Spleen (tissue), 11 donors: Measurements from ENCODE around the gene FAF1. TPM values are rescaled to one million over a fixed set of nuclear protein-coding genes. Genes with fewer than 3 reads are reported as not detected.

Source experiments
- DNase-seq: peaks from one replicate; pipeline ENCODE4 v3.0.0-alpha.2; 2020
- H3K27ac ChIP-seq, 8 donors: fragments of 200-600 bp; sonication (generic) in 7 of 8; 1 replicate in 4 of 8; 2 replicates in 4 of 8; pipeline versions ENCODE4 v1.5.0 to v1.8.0; 2016 to 2021; ENCODE audit warnings: inconsistent platforms in 4 of 8, mild to moderate bottlenecking in 4 of 8, moderate library complexity in 1 of 8
- H3K27me3 ChIP-seq, 7 donors: fragments of 200-600 bp; sonication (generic) in 6 of 7; replicated peaks in 1 of 7; 1 replicate in 4 of 7; 2 replicates in 3 of 7; pipeline versions ENCODE4 v1.5.0 to v1.8.0; 2016 to 2021; ENCODE audit warnings: inconsistent platforms in 3 of 7, mild to moderate bottlenecking in 1 of 7
- H3K36me3 ChIP-seq, 6 donors: fragments of 200-600 bp; sonication (generic) in 5 of 6; 1 replicate in 4 of 6; 2 replicates in 2 of 6; pipeline versions ENCODE4 v1.5.0 to v1.8.0; 2016 to 2021; ENCODE audit warnings: inconsistent platforms in 2 of 6
- H3K4me1 ChIP-seq, 6 donors: fragments of 200-600 bp; sonication (generic) in 5 of 6; 1 replicate in 3 of 6; 2 replicates in 3 of 6; pipeline versions ENCODE4 v1.5.0 to v1.8.0; 2016 to 2021; ENCODE audit warnings: inconsistent platforms in 3 of 6
- H3K4me3 ChIP-seq, 8 donors: fragments of 200-600 bp; sonication (generic) in 7 of 8; 1 replicate in 4 of 8; 2 replicates in 4 of 8; pipeline versions ENCODE4 v1.5.0 to v1.8.0; 2016 to 2021; ENCODE audit warnings: inconsistent platforms in 4 of 8, mild to moderate bottlenecking in 4 of 8, moderate library complexity in 2 of 8
- H3K9me3 ChIP-seq, 8 donors: fragments of 200-600 bp; sonication (generic) in 7 of 8; 1 replicate in 4 of 8; 2 replicates in 4 of 8; pipeline versions ENCODE4 v1.5.0 to v1.8.0; 2016 to 2021; ENCODE audit warnings: inconsistent platforms in 4 of 8
- POLR2A ChIP-seq, 3 donors: fragments of 450-650 bp; IDR thresholded peaks; one replicate each; pipeline ENCODE4 v1.5.1; 2017; ENCODE audit warnings: antibody characterized with exemption in 3 of 3, mild to moderate bottlenecking in 1 of 3
- POLR2AphosphoS5 ChIP-seq, 3 donors: sonication (generic); formaldehyde crosslinking; IDR thresholded peaks; one replicate each; pipeline ENCODE4 v1.5.1; 2017; ENCODE audit warnings: antibody characterized with exemption in 3 of 3
- WGBS, 5 donors: extraction: QIAGEN DNeasy Blood & Tissue Kit in 3 of 5; methylation state at CpG; one replicate each; pipeline versions ENCODE4 v1.1.5 to v1.1.7; 2013 to 2018; 5-methylcytosine and 5-hydroxymethylcytosine counted together
- intact Hi-C: fragments of 100-400 bp; cut with DNase I; formaldehyde crosslinking; loops from one replicate; pipeline ENCODE4 v1.15.0; 2023; ENCODE audit warnings: low total_unique reads
- polyA plus RNA-seq, 3 donors: library from polyadenylated mRNA; stranded (reverse); fragments of 200-250 nt; gene quantifications; one replicate each; pipeline ENCODE4 v1.2.1, GENCODE V29; 2013
- total RNA-seq, 7 donors: library from RNA; depleted of rRNA in 3 of 7; stranded (reverse); fragments of >200 nt in 3 of 7; fragmentation: NEBNext Ultra II Directional in 4 of 7; extraction: Animal tissue kit (Norgen Biotek cat#: 25700) in 4 of 7; gene quantifications; one replicate each; pipeline versions ENCODE4 v1.1.0 to v1.2.1, GENCODE V29; 2016 to 2021
- TF ChIP-seq, protein P1 (sequence below), 11 experiments: fragments of 200-600 bp in 7 of 11; fragments of 450-650 bp in 4 of 11; sonication (generic) in 4 of 11; IDR thresholded peaks in 8 of 11; conservative IDR thresholded peaks in 3 of 11; 1 replicate in 7 of 11; 2 replicates in 4 of 11; pipeline versions ENCODE4 v1.4.0 to v1.8.0; 2016 to 2021; ENCODE audit warnings: antibody characterized with exemption in 11 of 11, inconsistent platforms in 4 of 11, mild to moderate bottlenecking in 1 of 11
- donor health status: healthy with polysubstance abuse.
- donor health status: DM: no; HTN: no; CAD: no; lungs with moderate emphysema.
- donor health status: DM: no; HTN: no; CAD: no.
- donor health status: Bipolar disorder and iron deficiency.
- donor health status: healthy.
- donor health status: DM: no; HTN: no; CAD: no.
- donor health status: DM: yes; HTN: yes; CAD: no.

Gene FAF1
- total and polyA plus RNA-seq, 10 donors = 16.7 to 58.7 (median 40.0) TPM

GRCh38 chr1:50414853-50415234 is 545.2 kb downstream of the FAF1 start:
- no peak for DNase-seq
- WGBS, 5 donors = 20 to 52% (median 35%) methylated on average over 2 to 7 of the region's 7 CpGs
- Histone ChIP-seq H3K9me3 (peaks cover 0 to 15% (median 10%) of the 10 kb centered on the region in 8 donors), H3K27me3 (peaks cover 10 to 80% (median 58%) of the 10 kb centered on the region in 7 donors), H3K4me3 (no peak overlapping the region), H3K36me3 (no peaks in the 10 kb centered on the region), H3K4me1 (peaks cover 6 to 46% (median 30%) of the 10 kb centered on the region in 6 donors), H3K27ac (no peak overlapping the region)
- intact Hi-C loops = no loop called here
- TF ChIP-seq POLR2A (IDR thresholded peaks at IDR 0.05) = no peak
- no peak for TF ChIP-seq POLR2AphosphoS5 (IDR thresholded peaks at IDR 0.05)
- TF ChIP-seq, protein P1, sequence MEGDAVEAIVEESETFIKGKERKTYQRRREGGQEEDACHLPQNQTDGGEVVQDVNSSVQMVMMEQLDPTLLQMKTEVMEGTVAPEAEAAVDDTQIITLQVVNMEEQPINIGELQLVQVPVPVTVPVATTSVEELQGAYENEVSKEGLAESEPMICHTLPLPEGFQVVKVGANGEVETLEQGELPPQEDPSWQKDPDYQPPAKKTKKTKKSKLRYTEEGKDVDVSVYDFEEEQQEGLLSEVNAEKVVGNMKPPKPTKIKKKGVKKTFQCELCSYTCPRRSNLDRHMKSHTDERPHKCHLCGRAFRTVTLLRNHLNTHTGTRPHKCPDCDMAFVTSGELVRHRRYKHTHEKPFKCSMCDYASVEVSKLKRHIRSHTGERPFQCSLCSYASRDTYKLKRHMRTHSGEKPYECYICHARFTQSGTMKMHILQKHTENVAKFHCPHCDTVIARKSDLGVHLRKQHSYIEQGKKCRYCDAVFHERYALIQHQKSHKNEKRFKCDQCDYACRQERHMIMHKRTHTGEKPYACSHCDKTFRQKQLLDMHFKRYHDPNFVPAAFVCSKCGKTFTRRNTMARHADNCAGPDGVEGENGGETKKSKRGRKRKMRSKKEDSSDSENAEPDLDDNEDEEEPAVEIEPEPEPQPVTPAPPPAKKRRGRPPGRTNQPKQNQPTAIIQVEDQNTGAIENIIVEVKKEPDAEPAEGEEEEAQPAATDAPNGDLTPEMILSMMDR (IDR thresholded peaks at IDR 0.05 in 8 of 11, conservative IDR thresholded peaks at IDR 0.05 in 3 of 11) = no peak

- Histone ChIP-seq H3K27ac (no peak overlapping the region), H3K27me3 (peaks cover 5 to 75% (median 39%) of the 10 kb centered on the region in 7 donors), H3K4me1 (peaks cover 0 to 28% (median 14%) of the 10 kb centered on the region in 6 donors), H3K4me3 (no peak overlapping the region), H3K36me3 (no peaks in the 10 kb centered on the region), H3K9me3 (peaks cover 0 to 20% (median 11%) of the 10 kb centered on the region in 8 donors)
- 80 to 96% (median 91%) methylated on average over 1 of the region's 1 CpG for WGBS, 5 donors
- intact Hi-C loops = no loop called here
- TF ChIP-seq, protein P1 (IDR thresholded peaks at IDR 0.05 in 8 of 11, conservative IDR thresholded peaks at IDR 0.05 in 3 of 11) = no peak
- TF ChIP-seq POLR2AphosphoS5 (IDR thresholded peaks at IDR 0.05) = no peak
- no peak for TF ChIP-seq POLR2A (IDR thresholded peaks at IDR 0.05)
- no peak for DNase-seq
Observed at GRCh38 chr1:50412813-50413476, 547.1 kb downstream of the FAF1 start.

- Histone ChIP-seq H3K36me3 (no peaks in the 10 kb centered on the region), H3K27ac (no peak overlapping the region), H3K9me3 (peaks cover 0 to 9% (median 0%) of the 10 kb centered on the region in 8 donors), H3K4me1 (no peaks in the 10 kb centered on the region), H3K4me3 (no peak overlapping the region), H3K27me3 (peaks cover 0 to 83% (median 6%) of the 10 kb centered on the region in 7 donors)
- TF ChIP-seq, protein P1 (IDR thresholded peaks at IDR 0.05 in 8 of 11, conservative IDR thresholded peaks at IDR 0.05 in 3 of 11) = no peak
- TF ChIP-seq POLR2AphosphoS5 (IDR thresholded peaks at IDR 0.05) (no peak), POLR2A (IDR thresholded peaks at IDR 0.05) (no peak)
- 76 to 93% (median 84%) methylated on average over 4 of the region's 4 CpGs for WGBS, 5 donors
- DNase-seq = no peak
- intact Hi-C loops = no loop called here
Observed at GRCh38 chr1:50405814-50406213, 554.3 kb downstream of the FAF1 start.

DNA sequence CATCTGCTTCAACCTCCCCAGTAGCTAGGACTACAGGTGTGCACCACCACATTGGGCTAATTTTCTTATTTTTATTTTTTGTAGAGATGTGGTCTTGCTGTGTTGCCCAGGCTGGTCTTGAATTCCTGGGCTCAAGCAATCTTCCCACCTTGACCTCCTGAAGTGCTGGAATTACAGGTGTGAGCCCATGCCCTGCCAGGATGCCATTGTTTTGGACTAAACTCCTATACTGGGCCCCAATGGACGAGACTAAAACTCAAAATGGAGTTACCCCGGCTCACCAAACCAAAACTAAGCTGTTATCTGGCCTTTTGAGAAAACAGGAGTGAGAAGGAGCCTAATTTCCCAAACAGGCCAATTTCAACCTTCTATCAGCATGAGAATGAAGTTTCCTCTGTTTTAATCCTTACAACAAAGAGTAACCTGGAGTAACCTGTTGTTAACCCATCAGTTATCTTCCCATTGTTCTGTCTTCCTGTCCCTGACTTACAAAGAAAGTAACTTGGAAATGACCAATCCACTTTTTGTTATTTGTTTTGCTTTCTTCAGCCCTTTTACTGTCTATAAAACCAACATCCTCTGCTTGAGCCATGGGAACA is 566.4 kb downstream of the FAF1 start:
- Histone ChIP-seq H3K27ac (no peak overlapping the region), H3K9me3 (peaks cover 0 to 24% (median 7%) of the 10 kb centered on the region in 8 donors), H3K4me1 (no peaks in the 10 kb centered on the region), H3K4me3 (no peak overlapping the region), H3K36me3 (no peaks in the 10 kb centered on the region), H3K27me3 (peaks cover 0 to 56% (median 0%) of the 10 kb centered on the region in 7 donors)
- WGBS, 5 donors = 43 to 73% (median 67%) methylated on average over 2 of the region's 2 CpGs
- intact Hi-C loops = no loop called here
- no peak for DNase-seq
- TF ChIP-seq POLR2AphosphoS5 (IDR thresholded peaks at IDR 0.05) (no peak), POLR2A (IDR thresholded peaks at IDR 0.05) (no peak)
- TF ChIP-seq, protein P1 (IDR thresholded peaks at IDR 0.05 in 8 of 11, conservative IDR thresholded peaks at IDR 0.05 in 3 of 11) = no peak
